H1 (cell line): ENCODE results near the gene CCDC197.

Experiments
- BCL11A ChIP-seq, 2 experiments: IDR thresholded peaks; one replicate each; pipeline ENCODE4 v1.6.1; 2011; ENCODE audit warnings: low read depth in 2 of 2, low read length in 2 of 2, mild to moderate bottlenecking in 2 of 2
- CHD2 ChIP-seq: IDR thresholded peaks from 2 replicates; pipeline ENCODE4 v1.6.1; 2012; ENCODE audit warnings: low read length, improper control_type of control experiment
- CTCF ChIP-seq, 3 experiments: IDR thresholded peaks; 1 replicate in 2 of 3; 2 replicates in 1 of 3; pipeline versions ENCODE4 v1.5.1 to v1.6.1; 2011; ENCODE audit warnings: low read length in 3 of 3, mild to moderate bottlenecking in 3 of 3, inconsistent platforms in 2 of 3, low read depth in 1 of 3, moderate library complexity in 1 of 3; ENCODE audit not compliant: insufficient read depth in 1 of 3; ENCODE audit errors: control extremely low read depth in 1 of 3
- EGR1 ChIP-seq: IDR thresholded peaks from 2 replicates; pipeline ENCODE4 v1.6.1; 2011; ENCODE audit warnings: low read depth, low read length, borderline replicate concordance
- EP300 ChIP-seq, 2 experiments: IDR thresholded peaks; 1 replicate in 1 of 2; 2 replicates in 1 of 2; pipeline ENCODE4 v1.6.1; 2011 to 2012; ENCODE audit warnings: low read depth in 2 of 2, low read length in 2 of 2, mild to moderate bottlenecking in 2 of 2, borderline replicate concordance in 1 of 2, inconsistent platforms in 1 of 2, moderate library complexity in 1 of 2
- EZH2 ChIP-seq: fragments of 200-600 bp; sonication (generic); IDR thresholded peaks from 2 replicates; pipeline ENCODE4 v1.7.1; 2012; ENCODE audit warnings: low read depth, mild to moderate bottlenecking, moderate library complexity, low read length, inconsistent platforms; ENCODE audit not compliant: severe bottlenecking
- KDM1A ChIP-seq: fragments of 200-600, 300-600 bp; sonication (generic); IDR thresholded peaks from 2 replicates; pipeline ENCODE4 v1.7.1; 2016; ENCODE audit warnings: mild to moderate bottlenecking, low read length, borderline replicate concordance
- POLR2A ChIP-seq, 2 experiments: IDR thresholded peaks; 1 replicate in 1 of 2; 2 replicates in 1 of 2; pipeline ENCODE4 v1.6.1; 2011; ENCODE audit warnings: low read depth in 2 of 2, low read length in 2 of 2, mild to moderate bottlenecking in 2 of 2; ENCODE audit errors: control extremely low read depth in 1 of 2
- POLR2AphosphoS5 ChIP-seq: IDR thresholded peaks from 2 replicates; pipeline ENCODE4 v1.6.1; 2011; ENCODE audit warnings: low read depth, low read length
- SIX5 ChIP-seq: IDR thresholded peaks from 2 replicates; pipeline ENCODE4 v1.6.1; 2011; ENCODE audit warnings: mild to moderate bottlenecking, low read depth, low read length
- TAF1 ChIP-seq: IDR thresholded peaks from 2 replicates; pipeline ENCODE4 v1.6.1; 2011; ENCODE audit warnings: mild to moderate bottlenecking, low read depth, low read length
- ZNF274 ChIP-seq: IDR thresholded peaks from 2 replicates; pipeline ENCODE4 v1.7.0; 2012; ENCODE audit warnings: low read length, borderline replicate concordance; ENCODE audit errors: extremely low read depth
- TF ChIP-seq, protein P1 (sequence below): IDR thresholded peaks from 2 replicates; pipeline ENCODE4 v1.6.1; 2011; ENCODE audit warnings: low read length, improper control_type of control experiment

GRCh38 chr14:94027566-94028449 lies 30.7 kb downstream of the CCDC197 start:
- no peak for TF ChIP-seq KDM1A
- TF ChIP-seq CTCF (IDR thresholded peaks at IDR 0.05; ENCODE audit: control extremely low read depth in 1 of 3, insufficient read depth in 1 of 3, low read depth in 1 of 3, low read length in 3 of 3), result no peak
- TF ChIP-seq TAF1, result no peak
- TF ChIP-seq EGR1, result no peak
- TF ChIP-seq POLR2A (IDR thresholded peaks at IDR 0.05; ENCODE audit: control extremely low read depth in 1 of 2, low read depth in 2 of 2, low read length in 2 of 2), result no peak
- TF ChIP-seq, protein P1, sequence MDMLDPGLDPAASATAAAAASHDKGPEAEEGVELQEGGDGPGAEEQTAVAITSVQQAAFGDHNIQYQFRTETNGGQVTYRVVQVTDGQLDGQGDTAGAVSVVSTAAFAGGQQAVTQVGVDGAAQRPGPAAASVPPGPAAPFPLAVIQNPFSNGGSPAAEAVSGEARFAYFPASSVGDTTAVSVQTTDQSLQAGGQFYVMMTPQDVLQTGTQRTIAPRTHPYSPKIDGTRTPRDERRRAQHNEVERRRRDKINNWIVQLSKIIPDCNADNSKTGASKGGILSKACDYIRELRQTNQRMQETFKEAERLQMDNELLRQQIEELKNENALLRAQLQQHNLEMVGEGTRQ, result no peak
- no peak for TF ChIP-seq EP300 (IDR thresholded peaks at IDR 0.05; ENCODE audit: borderline replicate concordance in 1 of 2, low read depth in 2 of 2, low read length in 2 of 2)
- no peak for TF ChIP-seq BCL11A (IDR thresholded peaks at IDR 0.05; ENCODE audit: low read depth in 2 of 2, low read length in 2 of 2)
- no peak for TF ChIP-seq ZNF274
- no peak for TF ChIP-seq SIX5
- no peak for TF ChIP-seq CHD2
- TF ChIP-seq EZH2, result no peak
- TF ChIP-seq POLR2AphosphoS5, result no peak
